ENCODE data around the gene ING3. TPM values are rescaled to one million over a fixed set of nuclear protein-coding genes. Genes with fewer than 3 reads are reported as not detected.

Gene ING3
- total and polyA plus RNA-seq, 2 of the 8 experiments (the other 6 are each of a cell fraction or from before 2014, with no cell fraction given): 6.0 to 17.7 TPM

- Histone ChIP-seq H2BK120ac (replicated peaks; ENCODE audit: low read depth, low read length) (no peak overlapping the region), H3K27ac (ENCODE audit: low read depth, low read length) (no peak overlapping the region), H3K79me1 (ENCODE audit: low read depth, low read length) (no peaks in the 10 kb centered on the region), H2BK5ac (ENCODE audit: low read depth, low read length) (no peak overlapping the region), H4K20me1 (replicated peaks in 1 of 2; ENCODE audit: control insufficient read depth in 1 of 2, insufficient read depth in 2 of 2, low read length in 2 of 2) (no peaks in the 10 kb centered on the region), H3K9ac (replicated peaks in 1 of 4; ENCODE audit: extremely low read depth in 1 of 4, low read depth in 3 of 4, low read length in 3 of 4) (no peak overlapping the region), H3K36me3 (ENCODE audit: control insufficient read depth in 2 of 4, insufficient read depth in 4 of 4, low read length in 3 of 4) (no peaks in the 10 kb centered on the region), H3K56ac (replicated peaks; ENCODE audit: insufficient read length, low read depth, low read length) (no peak overlapping the region), H3K4me1 (replicated peaks in 1 of 4; ENCODE audit: control insufficient read depth in 3 of 4, insufficient read depth in 4 of 4, low read length in 3 of 4) (no peaks in the 10 kb centered on the region), H3K18ac (ENCODE audit: extremely low read depth, low read length) (no peak overlapping the region), H3K27me3 (replicated peaks in 1 of 4; ENCODE audit: control insufficient read depth in 3 of 4, extremely low read depth in 1 of 4, insufficient read depth in 3 of 4, low read length in 3 of 4) (no peaks in the 10 kb centered on the region), H4K91ac (replicated peaks; ENCODE audit: insufficient read length, low read length) (no peak overlapping the region), H2BK20ac (ENCODE audit: low read length) (no peak overlapping the region), H4K8ac (ENCODE audit: extremely low read depth, insufficient read depth, low read length) (no peak overlapping the region), H2AK5ac (ENCODE audit: low read depth, low read length) (no peak overlapping the region), H3K23ac (ENCODE audit: insufficient read length) (no peak overlapping the region), H2BK15ac (ENCODE audit: low read length) (no peak overlapping the region), H3K79me2 (ENCODE audit: control insufficient read depth in 1 of 2, insufficient read depth in 2 of 2, low read length in 2 of 2) (no peaks in the 10 kb centered on the region), H3K9me3 (ENCODE audit: insufficient read depth in 2 of 2, low read depth in 1 of 2, low read length in 1 of 2) (no peaks in the 10 kb centered on the region), H2BK12ac (ENCODE audit: low read depth, low read length) (no peak overlapping the region), H4K5ac (ENCODE audit: insufficient read length, low read depth, low read length) (no peak overlapping the region), H2AFZ (ENCODE audit: low read length) (no peak overlapping the region), H3K23me2 (ENCODE audit: low read depth, low read length) (no peaks in the 10 kb centered on the region), H3K4me2 (ENCODE audit: insufficient read depth in 1 of 2, low read depth in 2 of 2, low read length in 2 of 2) (no peak overlapping the region), H3K14ac (ENCODE audit: insufficient read length) (no peak overlapping the region), H3K4me3 (ENCODE audit: extremely low read depth in 1 of 4, insufficient read depth in 2 of 4, low read depth in 3 of 4, low read length in 4 of 4) (no peak overlapping the region), H3K4ac (replicated peaks; ENCODE audit: insufficient read length, low read depth, low read length) (no peak overlapping the region)
- POLR2A ChIA-PET (ENCODE audit: partially characterized antibody): no interaction called here
- DNase-seq (ENCODE audit: low read depth in 1 of 2, low spot score in 2 of 2) (no peak), FAIRE-seq (no peak)
- WGBS, 2 experiments (ENCODE audit: extremely low coverage in 1 of 2, insufficient coverage in 1 of 2, insufficient read length in 1 of 2, insufficient replicate concordance in 2 of 2, low coverage in 1 of 2, low lambda C conversion rate in 2 of 2, missing lambda C conversion rate in 1 of 2): 96% methylated on average over 2 of the region's 2 CpGs; no CpG with 5 or more reads in 1 of the 2 experiments
- CTCF ChIA-PET (ENCODE audit: partially characterized antibody): interaction anchor here (2.3 kb wide), 1 partner anchor 9 kb away, joined by 9 read pairs; no protein-coding TSS in a partner anchor
- TF ChIP-seq HDAC2 (IDR thresholded peaks at IDR 0.05; ENCODE audit: borderline replicate concordance in 1 of 2, low read depth in 2 of 2, low read length in 2 of 2): no peak
- TF ChIP-seq MAX (IDR thresholded peaks at IDR 0.05): no peak
- TF ChIP-seq SIX5 (IDR thresholded peaks at IDR 0.05; ENCODE audit: low read depth, low read length): no peak
- TF ChIP-seq POU5F1 (IDR thresholded peaks at IDR 0.05; ENCODE audit: low read depth, low read length): no peak
- no peak for TF ChIP-seq CTCF (IDR thresholded peaks at IDR 0.05; ENCODE audit: control extremely low read depth in 1 of 3, insufficient read depth in 1 of 3, low read depth in 1 of 3, low read length in 3 of 3)
- TF ChIP-seq RNF2 (IDR thresholded peaks at IDR 0.05; ENCODE audit: borderline replicate concordance, low read depth, low read length, missing control alignments, poor library complexity, severe bottlenecking): no peak
- no peak for TF ChIP-seq SRF (IDR thresholded peaks at IDR 0.05; ENCODE audit: low read depth, low read length)
- TF ChIP-seq BRCA1 (IDR thresholded peaks at IDR 0.05; ENCODE audit: low read depth, low read length): no peak
- no peak for TF ChIP-seq CREB1 (IDR thresholded peaks at IDR 0.05)
- no peak for TF ChIP-seq CEBPB (IDR thresholded peaks at IDR 0.05; ENCODE audit: low read depth, low read length)
- TF ChIP-seq SIN3A (conservative IDR thresholded peaks at IDR 0.05 in 1 of 2, IDR thresholded peaks at IDR 0.05 in 1 of 2; ENCODE audit: low read depth in 1 of 2, low read length in 2 of 2): no peak
- no peak for TF ChIP-seq CHD1 (IDR thresholded peaks at IDR 0.05; ENCODE audit: low read depth, low read length)
Observed at GRCh38 chr7:120995654-120996053, 45.1 kb downstream of the ING3 start.
